ENCODE measurements around the gene PARVG.

Gene PARVG

DNA sequence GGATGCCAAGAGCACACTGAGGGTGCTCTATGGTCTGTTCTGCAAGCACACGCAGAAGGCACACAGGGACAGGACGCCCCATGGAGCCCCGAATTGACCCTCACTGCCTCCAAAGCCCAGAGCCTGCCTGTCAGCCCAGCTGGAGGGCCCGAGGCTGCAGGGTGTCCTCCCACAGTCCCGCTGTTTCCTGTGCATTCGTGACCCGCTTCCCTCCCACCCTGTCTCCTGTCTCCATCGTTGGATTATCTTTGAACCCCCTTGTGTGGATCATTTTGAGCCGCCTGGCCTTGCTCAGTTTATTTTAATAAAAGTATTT lies 25.6 kb downstream of the PARVG start:
- WGBS: 90% methylated on average over 9 of the region's 9 CpGs

DNA sequence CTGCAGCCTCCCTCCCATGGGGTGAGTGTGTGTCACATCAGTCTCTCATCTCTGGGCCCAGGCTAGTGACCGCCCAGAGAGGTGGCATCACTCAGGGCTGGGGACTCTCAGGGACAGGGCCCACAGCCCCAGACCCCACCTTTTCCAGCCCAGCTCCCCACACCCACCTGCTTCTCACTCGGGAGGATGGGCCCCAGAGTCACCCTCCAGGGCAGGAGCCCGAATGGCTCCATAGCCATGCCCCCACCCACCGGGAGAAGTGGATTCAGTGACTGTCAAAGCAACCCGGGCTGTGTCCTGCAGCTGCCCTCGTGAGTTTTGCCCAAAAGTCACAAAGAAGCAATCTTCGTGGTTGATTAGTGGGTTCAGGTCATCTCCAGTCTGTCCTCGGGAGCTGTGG lies 26.0 kb downstream of the PARVG start:
- Histone ChIP-seq H3K27ac (ENCODE audit: low read depth, low read length) (no peak overlapping the region), H3K4me1 (ENCODE audit: insufficient read depth, low read length) (no peaks in the 10 kb centered on the region), H3K27me3 (ENCODE audit: insufficient read depth, low read length) (no peaks in the 10 kb centered on the region), H3K4me3 (ENCODE audit: low read length) (no peak overlapping the region), H3K9ac (ENCODE audit: low read depth, low read length) (no peak overlapping the region), H3K9me3 (ENCODE audit: insufficient read depth, low read depth, low read length) (peaks cover 3% of the 10 kb centered on the region; the same call in 1 of the 2 replicates), H3K36me3 (ENCODE audit: insufficient read depth, low read length) (no peaks in the 10 kb centered on the region)
- WGBS: 91% methylated on average over 8 of the region's 8 CpGs

More for the DNA sequence above, 25.6 kb downstream of the PARVG start:
- peaks cover 3% of the 10 kb centered on the region; the same call in 1 of the 2 replicates for H3K9me3 ChIP-seq (ENCODE audit: insufficient read depth, low read depth, low read length)
- no peak overlapping the region for H3K27ac ChIP-seq (ENCODE audit: low read depth, low read length)
- H3K27me3 ChIP-seq (ENCODE audit: insufficient read depth, low read length): no peaks in the 10 kb centered on the region
- no peaks in the 10 kb centered on the region for H3K4me1 ChIP-seq (ENCODE audit: insufficient read depth, low read length)
- H3K36me3 ChIP-seq (ENCODE audit: insufficient read depth, low read length): no peaks in the 10 kb centered on the region
- H3K4me3 ChIP-seq (ENCODE audit: low read length): no peak overlapping the region
- no peak overlapping the region for H3K9ac ChIP-seq (ENCODE audit: low read depth, low read length)

DNA sequence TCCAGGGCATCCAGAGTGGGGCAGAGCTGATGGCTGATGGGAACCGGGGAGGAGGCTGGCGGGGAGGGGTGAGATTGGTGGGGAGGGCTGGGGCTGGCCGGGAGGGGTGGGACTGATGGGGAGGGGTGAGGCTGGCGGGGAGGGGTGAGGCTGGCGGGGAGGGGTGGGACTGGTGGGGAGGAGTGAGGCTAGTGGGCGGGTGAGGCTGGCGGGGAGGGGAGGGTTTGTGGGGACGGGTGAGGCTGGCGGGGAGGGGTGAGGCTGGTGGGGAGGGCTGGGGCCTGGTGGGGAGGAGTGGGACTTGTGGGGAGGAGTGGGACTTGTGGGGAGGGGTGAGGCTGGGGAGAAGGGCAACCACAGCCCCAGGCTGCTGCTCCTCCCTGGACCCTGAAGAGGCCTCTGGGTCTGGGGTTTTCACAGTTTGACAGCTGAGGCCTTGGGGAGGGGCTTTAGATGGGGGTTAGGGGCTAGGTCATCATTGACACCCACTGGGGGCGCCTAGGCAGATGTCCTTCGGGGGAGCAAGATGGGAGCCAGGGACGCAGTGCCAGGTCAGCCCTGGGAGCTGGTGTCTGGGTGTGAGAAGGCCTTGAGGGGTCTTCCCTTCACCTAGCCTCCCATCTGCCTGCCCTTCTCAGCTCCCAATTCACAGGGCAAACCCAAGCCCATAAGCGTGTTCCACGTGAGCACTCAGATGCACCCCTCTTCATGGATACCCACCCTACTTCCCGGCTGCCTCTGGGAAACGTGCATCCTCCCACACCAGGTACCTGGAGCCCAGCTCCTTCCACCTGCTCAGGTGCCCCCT lies 26.7 kb downstream of the PARVG start:
- Histone ChIP-seq H3K27me3 (ENCODE audit: insufficient read depth, low read length) (no peaks in the 10 kb centered on the region), H3K9me3 (ENCODE audit: insufficient read depth, low read depth, low read length) (peaks cover 3% of the 10 kb centered on the region; the same call in 1 of the 2 replicates), H3K9ac (ENCODE audit: low read depth, low read length) (no peak overlapping the region), H3K4me1 (ENCODE audit: insufficient read depth, low read length) (no peaks in the 10 kb centered on the region), H3K4me3 (ENCODE audit: low read length) (no peak overlapping the region), H3K27ac (ENCODE audit: low read depth, low read length) (no peak overlapping the region), H3K36me3 (ENCODE audit: insufficient read depth, low read length) (no peaks in the 10 kb centered on the region)
- 78% methylated on average over 15 of the region's 16 CpGs for WGBS

DNA sequence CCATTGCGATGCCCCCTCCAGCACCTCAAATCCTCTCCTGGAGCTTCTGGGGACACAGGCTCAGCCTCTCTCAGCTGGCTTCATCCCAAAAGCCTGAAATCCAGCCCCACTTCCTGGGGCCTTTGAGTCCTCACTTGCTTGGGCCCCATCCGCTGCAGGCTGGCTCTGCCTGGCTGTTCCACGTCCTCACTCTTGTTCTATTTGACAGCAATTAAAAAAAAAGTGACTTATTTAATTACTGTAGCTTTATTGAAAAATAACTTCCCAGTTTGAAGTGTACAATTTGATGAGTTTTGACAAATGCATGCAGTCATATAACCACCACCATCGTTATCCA lies 27.2 kb downstream of the PARVG start:
- peaks cover 3% of the 10 kb centered on the region; the same call in 1 of the 2 replicates for H3K9me3 ChIP-seq (ENCODE audit: insufficient read depth, low read depth, low read length)
- no peaks in the 10 kb centered on the region for H3K27me3 ChIP-seq (ENCODE audit: insufficient read depth, low read length)
- H3K27ac ChIP-seq (ENCODE audit: low read depth, low read length): no peak overlapping the region
- H3K36me3 ChIP-seq (ENCODE audit: insufficient read depth, low read length): no peaks in the 10 kb centered on the region
- WGBS: 92% methylated on average over 3 of the region's 4 CpGs
- H3K9ac ChIP-seq (ENCODE audit: low read depth, low read length): no peak overlapping the region
- H3K4me3 ChIP-seq (ENCODE audit: low read length): no peak overlapping the region
- H3K4me1 ChIP-seq (ENCODE audit: insufficient read depth, low read length): no peaks in the 10 kb centered on the region

- Histone ChIP-seq H3K27ac (ENCODE audit: low read depth, low read length) (no peak overlapping the region), H3K9ac (ENCODE audit: low read depth, low read length) (no peak overlapping the region), H3K4me1 (ENCODE audit: insufficient read depth, low read length) (no peaks in the 10 kb centered on the region), H3K4me3 (ENCODE audit: low read length) (no peak overlapping the region), H3K9me3 (ENCODE audit: insufficient read depth, low read depth, low read length) (peaks cover 3% of the 10 kb centered on the region; the same call in 1 of the 2 replicates), H3K36me3 (ENCODE audit: insufficient read depth, low read length) (no peaks in the 10 kb centered on the region), H3K27me3 (ENCODE audit: insufficient read depth, low read length) (no peaks in the 10 kb centered on the region)
- WGBS: 95% methylated on average over 2 of the region's 3 CpGs
These were observed 28.6 kb downstream of the PARVG start for GRCh38 chr22:44209343-44209742.

DNA sequence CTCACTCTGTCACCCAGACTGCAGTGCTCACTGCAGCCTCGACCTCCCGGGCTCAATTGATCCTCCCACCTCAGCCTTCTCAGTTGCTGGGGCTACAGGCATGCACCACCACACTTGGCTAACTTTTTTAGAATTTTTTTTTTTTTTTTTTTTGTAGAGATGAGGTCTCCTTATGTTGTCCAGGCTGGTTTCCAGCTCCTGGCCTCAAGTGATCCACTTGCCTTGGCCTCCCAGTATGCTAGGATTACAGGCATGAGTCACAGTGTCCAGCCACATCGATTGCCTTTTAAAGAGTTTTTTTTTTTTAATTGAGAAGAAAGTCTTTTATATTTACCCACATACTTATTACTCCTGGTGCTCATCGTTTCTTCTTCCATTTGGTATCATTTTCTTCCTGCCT lies 30.0 kb downstream of the PARVG start:
- 93% methylated on average over 2 of the region's 4 CpGs for WGBS

DNA sequence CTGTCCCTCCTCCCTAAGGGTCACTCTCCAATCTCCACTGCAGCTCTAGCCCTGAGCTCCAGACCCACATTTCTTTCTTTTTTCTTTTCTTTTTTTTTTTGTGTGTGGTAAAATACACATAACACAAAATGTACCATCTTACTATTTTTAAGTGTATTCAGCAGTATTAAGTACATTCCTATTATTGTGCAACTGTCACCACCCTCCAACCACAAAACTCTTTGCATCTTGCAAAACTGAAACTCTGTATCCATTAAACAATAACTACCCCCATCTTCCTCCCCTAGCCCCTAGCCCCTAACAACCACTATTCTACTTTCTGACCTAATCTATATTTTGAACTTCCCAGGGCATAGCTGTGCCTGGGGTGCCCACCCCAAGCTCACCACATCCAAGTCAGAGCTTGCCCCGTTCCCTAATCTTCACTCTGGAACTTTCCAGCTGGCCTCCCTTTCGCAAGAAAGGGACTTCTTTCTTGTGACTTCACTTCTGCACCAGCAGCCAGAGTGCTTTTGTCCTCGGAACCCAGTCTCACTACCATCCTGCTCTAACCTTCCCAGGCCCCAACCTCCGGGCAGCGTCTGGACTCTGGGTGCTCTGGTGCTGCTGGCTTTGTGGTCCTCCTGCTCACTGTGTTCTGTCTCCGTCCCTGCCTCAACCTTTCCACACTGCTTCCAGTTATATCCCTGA lies 30.7 kb downstream of the PARVG start:
- WGBS: 93% methylated on average over 6 of the region's 6 CpGs
- Histone ChIP-seq H3K4me3 (ENCODE audit: low read length) (no peak overlapping the region), H3K9ac (ENCODE audit: low read depth, low read length) (no peak overlapping the region), H3K27ac (ENCODE audit: low read depth, low read length) (no peak overlapping the region), H3K27me3 (ENCODE audit: insufficient read depth, low read length) (no peaks in the 10 kb centered on the region), H3K36me3 (ENCODE audit: insufficient read depth, low read length) (no peaks in the 10 kb centered on the region), H3K4me1 (ENCODE audit: insufficient read depth, low read length) (no peaks in the 10 kb centered on the region), H3K9me3 (ENCODE audit: insufficient read depth, low read depth, low read length) (peaks cover 3% of the 10 kb centered on the region; the same call in 1 of the 2 replicates)

More for the DNA sequence above, 30.0 kb downstream of the PARVG start:
- Histone ChIP-seq H3K4me1 (ENCODE audit: insufficient read depth, low read length) (no peaks in the 10 kb centered on the region), H3K36me3 (ENCODE audit: insufficient read depth, low read length) (no peaks in the 10 kb centered on the region), H3K27ac (ENCODE audit: low read depth, low read length) (no peak overlapping the region), H3K4me3 (ENCODE audit: low read length) (no peak overlapping the region), H3K9ac (ENCODE audit: low read depth, low read length) (no peak overlapping the region), H3K27me3 (ENCODE audit: insufficient read depth, low read length) (no peaks in the 10 kb centered on the region), H3K9me3 (ENCODE audit: insufficient read depth, low read depth, low read length) (peaks cover 3% of the 10 kb centered on the region; the same call in 1 of the 2 replicates)

GRCh38 chr22:44211946-44212930 lies 31.5 kb downstream of the PARVG start:
- no peaks in the 10 kb centered on the region for H3K4me1 ChIP-seq (ENCODE audit: insufficient read depth, low read length)
- whole genome bisulfite sequencing: 85% methylated on average over 12 of the region's 12 CpGs

GRCh38 chr22:44212936-44213335 lies 32.2 kb downstream of the PARVG start:
- H3K9ac ChIP-seq (ENCODE audit: low read depth, low read length): no peak overlapping the region
- H3K9me3 ChIP-seq (ENCODE audit: insufficient read depth, low read depth, low read length): peaks cover 3% of the 10 kb centered on the region; the same call in 1 of the 2 replicates
- H3K27me3 ChIP-seq (ENCODE audit: insufficient read depth, low read length): no peaks in the 10 kb centered on the region
- no peak overlapping the region for H3K4me3 ChIP-seq (ENCODE audit: low read length)
- WGBS: 86% methylated on average over 1 of the region's 1 CpG
- H3K27ac ChIP-seq (ENCODE audit: low read depth, low read length): no peak overlapping the region
- no peaks in the 10 kb centered on the region for H3K36me3 ChIP-seq (ENCODE audit: insufficient read depth, low read length)
- H3K4me1 ChIP-seq (ENCODE audit: insufficient read depth, low read length): no peaks in the 10 kb centered on the region

More at GRCh38 chr22:44211946-44212930, 31.5 kb downstream of the PARVG start:
- no peak overlapping the region for H3K9ac ChIP-seq (ENCODE audit: low read depth, low read length)
- H3K27me3 ChIP-seq (ENCODE audit: insufficient read depth, low read length): no peaks in the 10 kb centered on the region
- H3K4me3 ChIP-seq (ENCODE audit: low read length): no peak overlapping the region
- no peak overlapping the region for H3K27ac ChIP-seq (ENCODE audit: low read depth, low read length)
- H3K9me3 ChIP-seq (ENCODE audit: insufficient read depth, low read depth, low read length): peaks cover 3% of the 10 kb centered on the region; the same call in 1 of the 2 replicates
- no peaks in the 10 kb centered on the region for H3K36me3 ChIP-seq (ENCODE audit: insufficient read depth, low read length)

- Histone ChIP-seq H3K9me3 (ENCODE audit: insufficient read depth, low read depth, low read length) (peaks cover 3% of the 10 kb centered on the region; the same call in 1 of the 2 replicates), H3K27ac (ENCODE audit: low read depth, low read length) (no peak overlapping the region), H3K9ac (ENCODE audit: low read depth, low read length) (no peak overlapping the region), H3K36me3 (ENCODE audit: insufficient read depth, low read length) (no peaks in the 10 kb centered on the region), H3K27me3 (ENCODE audit: insufficient read depth, low read length) (no peaks in the 10 kb centered on the region), H3K4me3 (ENCODE audit: low read length) (no peak overlapping the region), H3K4me1 (ENCODE audit: insufficient read depth, low read length) (no peaks in the 10 kb centered on the region)
- WGBS: 74% methylated on average over 3 of the region's 3 CpGs
These were observed 32.8 kb downstream of the PARVG start for GRCh38 chr22:44213489-44214043.
